K562 (cell line): ENCODE measurements around the gene ODF4. TPM values are rescaled to one million over a fixed set of nuclear protein-coding genes. Genes with fewer than 3 reads are reported as not detected.

Experiments used
- C11orf30 ChIP-seq: fragments of 450-650 bp; IDR thresholded peaks from 2 replicates; pipeline ENCODE4 v1.6.1; 2016; ENCODE audit warnings: low read depth, mild to moderate bottlenecking
- CC2D1A ChIP-seq: fragments of 450-650 bp; IDR thresholded peaks from 2 replicates; pipeline ENCODE4 v1.6.1; 2017; ENCODE audit warnings: mild to moderate bottlenecking
- GATAD2B ChIP-seq: fragments of 450-650 bp; IDR thresholded peaks from 2 replicates; pipeline ENCODE4 v1.6.1; 2017; ENCODE audit warnings: mild to moderate bottlenecking, borderline replicate concordance
- LEF1 ChIP-seq: fragments of 450-650 bp; IDR thresholded peaks from 2 replicates; pipeline ENCODE4 v1.6.1; 2016; ENCODE audit warnings: mild to moderate bottlenecking
- MEF2D ChIP-seq: conservative IDR thresholded peaks from 2 replicates; pipeline ENCODE4 v1.6.1; 2016; ENCODE audit warnings: low read depth, missing genetic modification characterization, missing compliant biosample characterization
- NEUROD1 ChIP-seq: fragments of 150-350 bp; IDR thresholded peaks from 2 replicates; pipeline ENCODE4 v1.6.1; 2014; ENCODE audit warnings: borderline replicate concordance, low read length, low read depth; ENCODE audit not compliant: partially characterized antibody
- PATZ1 ChIP-seq: fragments of 250-450 bp; sonication (Bioruptor Pico); IDR thresholded peaks from 2 replicates; pipeline ENCODE4 v1.5.0; 2020; ENCODE audit warnings: mild to moderate bottlenecking, borderline replicate concordance
- PREB ChIP-seq: sonication (generic); formaldehyde crosslinking; IDR thresholded peaks from 2 replicates; pipeline ENCODE4 v1.8.1; 2023; ENCODE audit warnings: mild to moderate bottlenecking, missing genetic modification reagents
- RNF2 ChIP-seq: sonication (generic); IDR thresholded peaks from 2 replicates; pipeline ENCODE4 v1.6.1; 2016
- SFPQ ChIP-seq: fragments of 200-400 bp; formaldehyde crosslinking; IDR thresholded peaks from 2 replicates; pipeline ENCODE4 v1.6.1; 2017; ENCODE audit warnings: mild to moderate bottlenecking, low read depth, low read length, moderate library complexity
- TFE3 ChIP-seq: fragments of 450-650 bp; formaldehyde crosslinking; IDR thresholded peaks from 2 replicates; pipeline ENCODE4 v1.4.0; 2020; ENCODE audit warnings: mild to moderate bottlenecking, mixed read lengths
- ZBTB12 ChIP-seq: fragments of 250-450 bp; sonication (Bioruptor Pico); IDR thresholded peaks from 2 replicates; pipeline ENCODE4 v1.4.0; 2020
- ZBTB2 ChIP-seq: fragments of 450-650 bp; IDR thresholded peaks from 2 replicates; pipeline ENCODE4 v1.6.1; 2016; ENCODE audit warnings: antibody characterized with exemption
- ZBTB33 ChIP-seq: sonication (generic); formaldehyde crosslinking; IDR thresholded peaks from 2 replicates; pipeline ENCODE4 v1.8.1; 2023; ENCODE audit warnings: mild to moderate bottlenecking, missing genetic modification reagents
- ZNF124 ChIP-seq: sonication (generic); formaldehyde crosslinking; IDR thresholded peaks from 2 replicates; pipeline ENCODE4 v1.8.1; 2022; ENCODE audit warnings: missing genetic modification reagents
- ZNF57 ChIP-seq: fragments of 450-650 bp; formaldehyde crosslinking; IDR thresholded peaks from 2 replicates; pipeline ENCODE4 v1.4.0; 2020; ENCODE audit warnings: mild to moderate bottlenecking, moderate library complexity
- ZNF780A ChIP-seq: fragments of 250-450 bp; sonication (Bioruptor Pico); IDR thresholded peaks from 2 replicates; pipeline ENCODE4 v1.5.0; 2021; ENCODE audit warnings: mild to moderate bottlenecking
- polyA plus RNA-seq, 8 experiments: library from polyadenylated mRNA; depleted of rRNA in 4 of 8; stranded (reverse) in 5 of 8; unstranded in 3 of 8; fragments of >200 nt; fragmentation: Nextera tagmentation in 2 of 8; fragmentation: Illumina TruSeq in 1 of 8; extraction: Ambion mirVana in 2 of 8; extraction: Trizol in 1 of 8; gene quantifications; 2 replicates each; pipeline versions ENCODE4 v1.2.1 to v1.2.3, GENCODE V29; 2011 to 2014; ENCODE audit warnings: inconsistent platforms in 1 of 8, missing spikeins in 1 of 8
- total RNA-seq, 7 experiments: library from RNA; depleted of rRNA in 6 of 7; stranded (reverse); fragments of >200 nt in 6 of 7; fragmentation: Illumina TruSeq in 2 of 7; extraction: Trizol in 2 of 7; gene quantifications; 2 replicates each; pipeline versions ENCODE4 v1.2.1 to v1.2.3, GENCODE V29; 2011 to 2021; ENCODE audit warnings: low replicate concordance in 1 of 7

The ODF4 gene
- total and polyA plus RNA-seq, 9 of the 15 experiments (the other 6 are each of a cell fraction or from before 2014, with no cell fraction given) = not detected

- TF ChIP-seq NEUROD1 = no peak
- TF ChIP-seq GATAD2B = no peak
- no peak for TF ChIP-seq ZNF780A
- no peak for TF ChIP-seq CC2D1A
- 0 out of 2 replicates have a peak, but pooled peaks have one; percentile 27 for TF ChIP-seq ZBTB2
- TF ChIP-seq PATZ1 = no peak
- TF ChIP-seq LEF1 = no peak
- TF ChIP-seq PREB (CRISPR knock-in tag) = no peak
- no peak for TF ChIP-seq SFPQ
- no peak for TF ChIP-seq ZNF124 (CRISPR knock-in tag)
- no peak for TF ChIP-seq ZBTB33
- no peak for TF ChIP-seq ZBTB12 (CRISPR knock-in tag)
- no peak for TF ChIP-seq C11orf30
- no peak for TF ChIP-seq ZNF57 (CRISPR knock-in tag)
- no peak for TF ChIP-seq TFE3 (CRISPR knock-in tag)
- TF ChIP-seq RNF2 = no peak
- TF ChIP-seq MEF2D = no peak
Observed at GRCh38 chr17:8294814-8295316, 44.8 kb upstream of the ODF4 start (continued).
